Naive thymus-derived CD4-positive, alpha-beta T cell (primary cell): ENCODE measurements around the gene AMDHD2. TPM values are rescaled to one million over a fixed set of nuclear protein-coding genes. Genes with fewer than 3 reads are reported as not detected.
A peak's percentile ranks its signal among the peaks of the same experiment; 100 is the strongest.
"Not testable (repeated sequence)": the region's sequence is repeated elsewhere in the genome, so short reads cannot be mapped to it uniquely, and the experiment has no call there.

ENCODE experiments used
- ATAC-seq: fragments of 150-1000 bp; cut with Tn5 transposase; 2 replicates; pipeline ENCODE4 v1.10.0; 2021; ENCODE audit warnings: mild to moderate bottlenecking, moderate library complexity
- CTCF ChIA-PET: fragments of 350-600 bp; sonication (Branson Sonifier 250); formaldehyde crosslinking; loops from one replicate; lab custom pipeline; 2021; ENCODE audit warnings: antibody characterized with exemption; lab: Charles Lee
- POLR2A ChIA-PET: fragments of 350-600 bp; sonication (Branson Sonifier 250); formaldehyde crosslinking; loops from one replicate; lab custom pipeline; 2021; ENCODE audit warnings: antibody characterized with exemption, inconsistent platforms; lab: Charles Lee
- DNase-seq, 9 donors: peaks; one replicate each; pipeline versions ENCODE4 v3.0.0 to v3.0.0-alpha.2; 2020 to 2022; ENCODE audit warnings: mixed read lengths in 1 of 9
- H3K27ac ChIP-seq: one replicate; pipeline ENCODE4 v1.7.0; 2013; ENCODE audit warnings: mild to moderate bottlenecking, low read depth, low read length, moderate library complexity
- H3K27me3 ChIP-seq, 2 donors: one replicate each; pipeline ENCODE4 v1.7.0; 2013; ENCODE audit warnings: low read length in 2 of 2, mild to moderate bottlenecking in 2 of 2, moderate library complexity in 2 of 2; ENCODE audit not compliant: control insufficient read depth in 2 of 2, insufficient read depth in 2 of 2
- H3K36me3 ChIP-seq, 3 experiments: 1 replicate in 2 of 3; 2 replicates in 1 of 3; pipeline ENCODE4 v1.7.0; 2013; ENCODE audit warnings: low read length in 3 of 3, mild to moderate bottlenecking in 3 of 3, moderate library complexity in 1 of 3; ENCODE audit not compliant: insufficient read depth in 3 of 3, control insufficient read depth in 2 of 3
- H3K4me1 ChIP-seq, 2 donors: one replicate each; pipeline ENCODE4 v1.7.0; 2013; ENCODE audit warnings: low read length in 2 of 2, mild to moderate bottlenecking in 2 of 2, moderate library complexity in 1 of 2; ENCODE audit not compliant: control insufficient read depth in 2 of 2, insufficient read depth in 2 of 2
- H3K4me3 ChIP-seq: 2 replicates; pipeline ENCODE4 v1.7.0; 2013; ENCODE audit warnings: mild to moderate bottlenecking, low read length
- H3K9me3 ChIP-seq, 3 experiments: 1 replicate in 2 of 3; 2 replicates in 1 of 3; pipeline ENCODE4 v1.7.0; 2013; ENCODE audit warnings: low read length in 3 of 3; ENCODE audit not compliant: control insufficient read depth in 2 of 3
- H3K27ac Mint-ChIP-seq, 9 donors: one replicate each; pipeline ENCODE4 v1.8.0; 2020 to 2022; ENCODE audit warnings: mixed read lengths in 9 of 9, mild to moderate bottlenecking in 8 of 9, moderate library complexity in 5 of 9, inconsistent platforms in 2 of 9
- H3K27me3 Mint-ChIP-seq, 5 donors: one replicate each; pipeline ENCODE4 v1.8.0; 2021 to 2022; ENCODE audit warnings: mixed read lengths in 5 of 5, mild to moderate bottlenecking in 1 of 5
- H3K36me3 Mint-ChIP-seq, 5 donors: one replicate each; pipeline ENCODE4 v1.8.0; 2020 to 2022; ENCODE audit warnings: mixed read lengths in 5 of 5, mild to moderate bottlenecking in 3 of 5, inconsistent platforms in 1 of 5
- H3K4me1 Mint-ChIP-seq, 7 donors: one replicate each; pipeline ENCODE4 v1.8.0; 2020 to 2022; ENCODE audit warnings: mixed read lengths in 7 of 7, mild to moderate bottlenecking in 3 of 7, inconsistent platforms in 1 of 7
- H3K4me3 Mint-ChIP-seq, 10 donors: one replicate each; pipeline ENCODE4 v1.8.0; 2020 to 2022; ENCODE audit warnings: mild to moderate bottlenecking in 10 of 10, mixed read lengths in 10 of 10, moderate library complexity in 6 of 10, inconsistent platforms in 2 of 10
- H3K9me3 Mint-ChIP-seq, 11 donors: one replicate each; pipeline ENCODE4 v1.8.0; 2020 to 2022; ENCODE audit warnings: mixed read lengths in 11 of 11, mild to moderate bottlenecking in 4 of 11, inconsistent platforms in 1 of 11, moderate library complexity in 1 of 11
- intact Hi-C, 2 donors: fragments of 100-400 bp; cut with micrococcal nuclease; formaldehyde crosslinking; loops; one replicate each; pipeline ENCODE4 v1.15.1; 2023
- polyA plus RNA-seq, 2 donors: library from polyadenylated mRNA; unstranded; fragments of 300-500 nt; fragmentation: Illumina TruSeq; gene quantifications; one replicate each; pipeline ENCODE4 v1.2.3, GENCODE V29; 2021
- total RNA-seq, 6 experiments: library from RNA in 5 of 6; stranded (reverse) in 5 of 6; gene quantifications; 1 replicate in 5 of 6; 2 replicates in 1 of 6; pipeline ENCODE4 v1.2.3 and lab custom pipeline; 2021 to 2026

Gene AMDHD2
- total and polyA plus RNA-seq, 7 experiments from 2014 or later, result 15.0 to 258 (median 102) TPM

DNA sequence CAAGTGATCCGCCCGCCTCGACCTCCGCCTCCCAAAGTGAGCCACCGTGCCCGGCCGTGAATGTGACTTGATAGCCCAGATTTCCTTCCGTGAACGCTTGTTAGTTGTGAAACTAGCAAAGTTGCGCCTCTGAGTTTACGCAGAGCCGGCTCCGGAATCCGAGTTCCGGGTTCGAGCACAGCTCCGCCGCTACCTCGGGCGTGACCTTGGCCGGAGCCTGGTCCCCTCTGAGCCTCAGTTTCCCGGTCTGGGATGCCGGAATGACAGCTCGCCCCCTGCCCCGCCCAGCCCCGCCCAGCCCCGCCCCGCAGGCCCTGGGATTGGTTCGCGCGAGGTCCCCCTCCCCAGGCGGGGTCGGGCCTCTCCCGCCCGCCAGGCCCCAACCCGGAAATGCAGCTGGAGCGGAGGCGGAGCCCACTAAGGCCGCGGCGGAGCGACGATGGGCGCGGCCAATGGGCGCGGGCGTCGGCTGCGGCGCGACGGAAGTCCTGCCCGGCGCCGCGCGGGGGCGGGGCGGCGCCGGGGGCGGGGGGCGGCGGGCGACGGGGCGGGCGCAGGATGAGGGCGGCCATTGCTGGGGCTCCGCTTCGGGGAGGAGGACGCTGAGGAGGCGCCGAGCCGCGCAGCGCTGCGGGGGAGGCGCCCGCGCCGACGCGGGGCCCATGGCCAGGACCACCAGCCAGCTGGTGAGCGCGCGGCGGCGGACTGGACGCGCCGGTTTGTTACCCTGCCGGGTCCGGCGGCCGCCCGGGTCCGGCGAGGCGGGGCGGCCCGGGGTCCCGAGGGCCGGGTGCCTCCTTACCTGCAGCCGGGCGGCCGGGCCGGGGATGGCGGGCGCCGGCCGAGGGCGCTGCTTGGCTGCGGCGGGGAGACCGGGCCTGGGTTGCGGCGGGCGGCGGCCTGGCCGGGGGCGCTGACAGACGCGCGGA, 17.5 kb downstream of the AMDHD2 start, which contains the start of gene PDPK1:
Gene PDPK1, plus strand, starts transcription at position 571 of the 929 bp plus-strand sequence. Its CDS starts 92 bp downstream, at position 663.
- H3K4me3 ChIP-seq, result peak within 1 kb of the TSS; percentile 57
- ATAC-seq, result peak; percentile 92
- Mint-ChIP-seq H3K27me3 (no peaks in the 10 kb centered on the region), H3K27ac (peak within 1 kb of the TSS; percentile 62 to 95 (median 89)), H3K9me3 (peaks cover 0 to 4% (median 0%) of the 10 kb centered on the region in 11 donors), H3K36me3 (peaks cover 0 to 6% (median 0%) of the 10 kb centered on the region in 5 donors), H3K4me3 (peak within 1 kb of the TSS; percentile 84 to 94 (median 88)), H3K4me1 (peaks cover 26 to 53% (median 43%) of the 10 kb centered on the region in 7 donors)
- peaks cover 0 to 14% of the 10 kb centered on the region in 2 donors for H3K4me1 ChIP-seq
- no peaks in the 10 kb centered on the region for H3K27me3 ChIP-seq
- ChIA-PET CTCF (interaction anchor here (1.6 kb wide), 1 partner anchor 37 kb away, joined by 3 read pairs; no protein-coding TSS in a partner anchor), POLR2A (interaction anchor here (0.6 to 5.0 kb wide), 6 partner anchors 17 to 383 kb away, joined by 3 to 33 read pairs (median 3); partner anchors contain the start of genes AMDHD2, ATP6V0C and TRAF7)
- no peaks in the 10 kb centered on the region for H3K36me3 ChIP-seq
- H3K27ac ChIP-seq, result peak within 1 kb of the TSS; percentile 65
- intact Hi-C loops, result loop anchor here (1.0 to 10.0 kb wide), 7 partner anchors 17 to 747 kb away; partner anchors contain the start of genes AMDHD2 (in 1 of the 2), ATP6V0C (in 1 of the 2), HCFC1R1 (in 1 of the 2) and THOC6 (in 1 of the 2)
- no peaks in the 10 kb centered on the region for H3K9me3 ChIP-seq
- peak; percentile 87 to 97 (median 94) for DNase-seq

DNA sequence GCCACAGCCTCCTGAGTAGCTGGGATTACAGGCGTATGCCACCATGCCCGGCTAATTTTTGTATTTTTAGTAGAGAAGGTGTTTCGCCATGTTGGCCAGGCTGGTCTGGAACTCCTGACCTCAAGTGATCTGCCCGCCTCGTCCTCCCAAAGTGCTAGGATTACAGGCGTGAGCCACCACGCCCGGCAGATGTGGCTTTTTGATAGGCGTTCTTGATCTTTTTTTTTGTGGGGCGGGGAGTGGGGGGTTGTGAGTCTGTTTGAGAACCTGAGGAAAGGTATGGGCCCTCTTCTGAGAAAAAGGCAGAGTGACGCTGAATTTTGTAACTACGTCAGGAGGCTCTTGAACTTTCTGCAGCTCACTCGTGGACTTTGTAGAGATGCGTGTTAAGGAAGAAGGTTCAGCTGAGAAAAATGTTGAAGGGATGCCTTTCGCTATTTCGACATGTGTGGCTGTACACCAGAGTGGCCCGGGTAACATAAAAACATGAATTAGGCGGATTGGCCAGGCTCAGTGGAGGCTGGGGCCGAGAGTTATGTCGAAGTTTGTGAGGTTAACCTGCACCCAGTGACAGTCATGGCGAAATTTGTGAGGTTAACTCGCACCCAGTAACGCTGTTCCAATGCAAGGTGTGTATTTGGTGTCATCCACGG, 19.1 kb downstream of the AMDHD2 start:
- H3K27ac ChIP-seq, H3K9me3 Mint-ChIP-seq, H3K27me3 ChIP-seq, H3K27me3 Mint-ChIP-seq, CTCF ChIA-PET, H3K36me3 ChIP-seq, H3K9me3 ChIP-seq, H3K4me3 ChIP-seq, ATAC-seq, H3K36me3 Mint-ChIP-seq: not testable (repeated sequence)
- peaks cover 26 to 48% (median 40%) of the 10 kb centered on the region in 7 donors for H3K4me1 Mint-ChIP-seq
- POLR2A ChIA-PET, result interaction anchor here (3.6 to 5.0 kb wide), 2 partner anchors 19 to 25 kb away, joined by 33 read pairs; partner anchors contain the start of genes AMDHD2 and ATP6V0C
- peak overlapping the region in 6 of 9 donors; percentile 21 to 84 (median 69) for H3K27ac Mint-ChIP-seq
- peaks cover 0 to 14% of the 10 kb centered on the region in 2 donors for H3K4me1 ChIP-seq
- intact Hi-C loops, result loop anchor here in 1 of 2 donors (5.0 to 10.0 kb wide), 4 partner anchors 133 to 745 kb away; partner anchors contain the start of genes HCFC1R1, THOC6, TNFRSF12A and ZNF263
- peak overlapping the region; percentile 74 to 94 (median 86) for H3K4me3 Mint-ChIP-seq
- peak in 1 of 9 donors; percentile 8 for DNase-seq

DNA sequence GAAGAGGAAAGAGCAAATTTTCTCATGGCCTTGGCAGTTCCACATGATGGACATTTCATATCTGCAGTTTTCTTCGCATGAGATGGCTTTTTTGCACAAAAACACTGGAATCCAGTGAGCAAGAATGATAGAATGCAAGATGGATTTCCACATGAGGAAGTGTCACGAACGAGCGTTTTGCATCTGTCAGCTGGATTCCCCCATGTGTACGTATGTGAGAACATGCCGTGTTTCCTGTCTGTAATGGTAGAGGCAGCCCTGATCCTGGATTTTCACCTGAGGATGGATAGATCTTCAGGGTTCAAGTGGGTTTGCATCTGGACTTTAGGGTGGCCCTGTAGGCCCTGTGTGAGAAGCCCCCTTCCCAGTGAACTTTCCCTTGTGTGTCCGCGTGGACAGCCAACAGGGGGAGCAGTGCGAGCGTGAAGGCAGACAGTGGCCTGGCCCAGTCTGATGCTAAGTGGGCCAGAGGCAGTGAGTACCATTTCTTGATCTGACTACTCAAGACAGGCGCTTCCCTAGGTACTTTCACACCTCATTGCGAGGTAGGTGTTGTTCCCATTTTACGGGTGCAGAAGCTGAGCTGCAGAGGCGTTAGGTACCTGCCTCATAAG, 19.8 kb downstream of the AMDHD2 start:
- peaks cover 0 to 14% of the 10 kb centered on the region in 2 donors for H3K4me1 ChIP-seq
- H3K36me3 ChIP-seq, H3K9me3 ChIP-seq, ATAC-seq, H3K27me3 Mint-ChIP-seq, H3K27ac ChIP-seq, H3K36me3 Mint-ChIP-seq, H3K27me3 ChIP-seq, CTCF ChIA-PET, H3K9me3 Mint-ChIP-seq, H3K4me3 ChIP-seq, POLR2A ChIA-PET: not testable (repeated sequence)
- intact Hi-C loops, result loop anchor here in 1 of 2 donors (5.0 to 10.0 kb wide), 4 partner anchors 132 to 745 kb away; partner anchors contain the start of genes HCFC1R1, THOC6, TNFRSF12A and ZNF263
- peaks cover 26 to 52% (median 39%) of the 10 kb centered on the region in 7 donors for H3K4me1 Mint-ChIP-seq
- H3K4me3 Mint-ChIP-seq, result peak overlapping the region; percentile 17 to 94 (median 85)
- DNase-seq, result peak in 1 of 9 donors; percentile 28
- peak overlapping the region in 4 of 9 donors; percentile 2 to 75 (median 28) for H3K27ac Mint-ChIP-seq

DNA sequence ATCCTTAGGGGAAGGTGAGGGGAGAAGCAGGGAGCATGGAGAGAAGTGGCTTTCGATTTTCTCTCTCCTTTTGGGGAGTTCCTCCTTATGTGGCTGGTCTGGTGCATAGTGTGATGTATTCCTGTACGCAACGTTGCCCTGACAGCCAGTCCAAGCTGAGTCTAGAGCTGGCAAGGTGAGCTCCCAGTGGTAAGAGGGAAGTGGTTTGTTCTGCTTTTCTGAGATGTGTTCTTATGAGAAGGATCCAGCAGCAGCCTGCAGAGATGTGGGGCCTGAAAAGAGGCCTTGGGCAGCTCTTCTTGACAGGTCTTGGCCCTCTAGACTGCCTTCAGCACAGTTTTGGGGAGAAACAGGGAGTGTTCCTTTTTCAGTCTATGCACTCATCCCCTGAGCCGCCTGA, 20.7 kb downstream of the AMDHD2 start:
- H3K27ac ChIP-seq, H3K27me3 Mint-ChIP-seq, ATAC-seq, CTCF ChIA-PET, H3K36me3 Mint-ChIP-seq, H3K9me3 Mint-ChIP-seq, intact Hi-C loops, H3K36me3 ChIP-seq, H3K9me3 ChIP-seq, H3K27me3 ChIP-seq, H3K4me3 ChIP-seq, POLR2A ChIA-PET: not testable (repeated sequence)
- peak in 1 of 9 donors; percentile 5 for DNase-seq
- H3K4me1 Mint-ChIP-seq, result peaks cover 32 to 60% (median 39%) of the 10 kb centered on the region in 7 donors
- peaks cover 0 to 14% of the 10 kb centered on the region in 2 donors for H3K4me1 ChIP-seq
- peak overlapping the region in 7 of 9 donors; percentile 17 to 69 (median 51) for H3K27ac Mint-ChIP-seq
- H3K4me3 Mint-ChIP-seq, result peak overlapping the region in 9 of 10 donors; percentile 1 to 86 (median 50)

GRCh38 chr16:2541409-2541808, 21.2 kb downstream of the AMDHD2 start:
- H3K4me3 ChIP-seq, H3K27me3 Mint-ChIP-seq, H3K36me3 ChIP-seq, H3K9me3 ChIP-seq, H3K27ac ChIP-seq, intact Hi-C loops, ATAC-seq, H3K9me3 Mint-ChIP-seq, H3K27me3 ChIP-seq, H3K36me3 Mint-ChIP-seq, POLR2A ChIA-PET, CTCF ChIA-PET: not testable (repeated sequence)
- DNase-seq, result peak in 1 of 9 donors; percentile 3
- Mint-ChIP-seq H3K4me3 (peak overlapping the region in 7 of 10 donors; percentile 21 to 86 (median 50)), H3K27ac (peak overlapping the region in 4 of 9 donors; percentile 17 to 53 (median 50)), H3K4me1 (peaks cover 31 to 65% (median 39%) of the 10 kb centered on the region in 7 donors)
- H3K4me1 ChIP-seq, result peaks cover 0 to 14% of the 10 kb centered on the region in 2 donors

GRCh38 chr16:2543771-2544170, 23.6 kb downstream of the AMDHD2 start:
- peak in 1 of 9 donors; percentile 3 for DNase-seq
- H3K9me3 Mint-ChIP-seq, H3K27ac Mint-ChIP-seq, H3K36me3 Mint-ChIP-seq, ATAC-seq, H3K27me3 ChIP-seq, POLR2A ChIA-PET, H3K27ac ChIP-seq, H3K4me3 Mint-ChIP-seq, H3K9me3 ChIP-seq, H3K4me3 ChIP-seq, H3K4me1 ChIP-seq, H3K36me3 ChIP-seq, intact Hi-C loops, H3K27me3 Mint-ChIP-seq: not testable (repeated sequence)
- H3K4me1 Mint-ChIP-seq, result peaks cover 21 to 58% (median 32%) of the 10 kb centered on the region in 7 donors
- CTCF ChIA-PET, result interaction anchor here (0.6 kb wide), 1 partner anchor 29 kb away, joined by 3 read pairs; no protein-coding TSS in a partner anchor
